Measurements from ENCODE around the gene ANKRD36. TPM values are rescaled to one million over a fixed set of nuclear protein-coding genes. Genes with fewer than 3 reads are reported as not detected.
"Not testable (repeated sequence)": the region's sequence is repeated elsewhere in the genome, so short reads cannot be mapped to it uniquely, and the experiment has no call there.

ANKRD36 gene
- total and polyA plus RNA-seq, 2 of the 4 experiments (the other 2 are of a cell fraction) = 2.6 to 20.1 TPM

DNA sequence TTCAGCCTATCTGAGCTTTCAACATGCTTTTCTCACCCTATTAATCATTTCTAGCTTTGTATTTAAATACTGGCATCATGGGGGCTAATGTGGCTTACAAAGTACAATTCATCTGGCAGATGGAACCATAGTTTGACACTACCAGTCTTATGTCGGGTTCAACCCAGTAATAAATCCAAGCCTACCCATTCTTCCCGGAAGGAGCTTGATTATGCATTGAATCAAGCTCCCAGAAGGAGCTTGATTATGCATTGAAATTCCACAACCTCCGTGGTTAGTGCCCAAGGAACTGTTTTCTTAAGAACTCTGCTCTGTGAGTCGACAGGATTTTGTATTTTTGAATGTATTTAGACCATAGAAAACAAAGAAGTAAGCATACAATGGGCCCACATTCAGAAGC, 148.2 kb downstream of the ANKRD36 start:
- H3K23ac ChIP-seq (ENCODE audit: low read depth, low read length); H3K9me3 ChIP-seq (ENCODE audit: control insufficient read depth, insufficient read depth, low read length); DNase-seq; H3K4me1 ChIP-seq (ENCODE audit: control insufficient read depth, insufficient read depth, low read length); H3K9ac ChIP-seq (ENCODE audit: low read depth, low read length); H2BK20ac ChIP-seq (ENCODE audit: low read depth, low read length); H4K5ac ChIP-seq (ENCODE audit: low read depth, low read length); POLR2A ChIA-PET (ENCODE audit: unreplicated experiment); H3K79me1 ChIP-seq (ENCODE audit: low read depth in 1 of 2, low read length in 2 of 2); H3K14ac ChIP-seq (replicated peaks; ENCODE audit: low read depth, low read length); H3K9me1 ChIP-seq (ENCODE audit: insufficient read depth, low read length); H3K4me3 ChIP-seq (ENCODE audit: insufficient read depth, low read depth, low read length); H3K27me3 ChIP-seq (ENCODE audit: control insufficient read depth, insufficient read depth, low read length); H3K36me3 ChIP-seq (ENCODE audit: control insufficient read depth, insufficient read depth, low read length); intact Hi-C loops (cut with micrococcal nuclease); H4K91ac ChIP-seq (ENCODE audit: insufficient read depth, low read depth, low read length); ATAC-seq (ENCODE audit: low read depth); H2BK120ac ChIP-seq (ENCODE audit: low read depth, low read length); in situ Hi-C loops (cut with MboI; ENCODE audit: low sequenced_read_pairs); H2BK5ac ChIP-seq (ENCODE audit: low read depth, low read length, poor library complexity, severe bottlenecking); H2AFZ ChIP-seq (replicated peaks; ENCODE audit: low read length, poor library complexity); H2AK5ac ChIP-seq (ENCODE audit: low read depth, low read length); H2BK15ac ChIP-seq (ENCODE audit: low read depth, low read length); H3K4me2 ChIP-seq (ENCODE audit: low read depth, low read length); H3K56ac ChIP-seq (ENCODE audit: extremely low read depth, insufficient read depth, low read length); H3K27ac ChIP-seq (ENCODE audit: insufficient read depth, low read length); H4K8ac ChIP-seq (ENCODE audit: low read depth in 2 of 2, low read length in 2 of 2); BruUV-seq (replicated peaks); H2AK9ac ChIP-seq (replicated peaks; ENCODE audit: low read depth, low read length, poor library complexity); H3K18ac ChIP-seq (ENCODE audit: low read depth, low read length); H3K4ac ChIP-seq (ENCODE audit: low read depth, low read length); dilution Hi-C loops (cut with HindIII; ENCODE audit: low sequenced_read_pairs, unreplicated experiment); H4K20me1 ChIP-seq (ENCODE audit: insufficient read depth, low read length); CTCF ChIA-PET: not testable (repeated sequence)
- WGBS, 2 experiments (ENCODE audit: extremely low coverage in 2 of 2, insufficient read length in 1 of 2) = no CpG with 5 or more reads among the region's 4 CpGs

DNA sequence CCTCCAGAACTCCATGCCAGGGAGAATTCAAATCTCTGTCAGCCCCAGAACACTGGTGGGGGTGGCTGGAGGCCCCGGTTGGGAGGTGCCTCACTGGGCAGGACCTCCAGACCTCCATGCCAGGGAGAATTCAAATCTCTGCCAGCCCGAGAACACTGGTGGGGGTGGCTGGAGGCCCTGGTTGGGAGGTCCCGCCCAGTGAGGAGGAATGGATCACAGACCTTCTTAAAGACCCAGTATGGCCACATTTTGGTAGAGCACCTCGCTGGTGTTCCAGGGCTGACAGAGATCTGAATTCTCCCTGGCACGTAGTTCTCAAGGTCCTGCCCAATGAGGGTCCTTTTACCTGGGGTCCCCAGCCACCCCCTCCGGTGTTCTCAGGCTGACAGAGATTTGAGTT, 153.5 kb downstream of the ANKRD36 start:
- H3K4me3 ChIP-seq (ENCODE audit: insufficient read depth, low read depth, low read length); H2AK5ac ChIP-seq (ENCODE audit: low read depth, low read length); H3K14ac ChIP-seq (replicated peaks; ENCODE audit: low read depth, low read length); dilution Hi-C loops (cut with HindIII; ENCODE audit: low sequenced_read_pairs, unreplicated experiment); H3K4ac ChIP-seq (ENCODE audit: low read depth, low read length); H3K9ac ChIP-seq (ENCODE audit: low read depth, low read length); H3K27me3 ChIP-seq (ENCODE audit: control insufficient read depth, insufficient read depth, low read length); H2AFZ ChIP-seq (replicated peaks; ENCODE audit: low read length, poor library complexity); H3K56ac ChIP-seq (ENCODE audit: extremely low read depth, insufficient read depth, low read length); H4K20me1 ChIP-seq (ENCODE audit: insufficient read depth, low read length); H3K23ac ChIP-seq (ENCODE audit: low read depth, low read length); H2AK9ac ChIP-seq (replicated peaks; ENCODE audit: low read depth, low read length, poor library complexity); H2BK120ac ChIP-seq (ENCODE audit: low read depth, low read length); DNase-seq; H2BK15ac ChIP-seq (ENCODE audit: low read depth, low read length); H4K8ac ChIP-seq (ENCODE audit: low read depth in 2 of 2, low read length in 2 of 2); POLR2A ChIA-PET (ENCODE audit: unreplicated experiment); ATAC-seq (ENCODE audit: low read depth); H3K27ac ChIP-seq (ENCODE audit: insufficient read depth, low read length); H3K9me1 ChIP-seq (ENCODE audit: insufficient read depth, low read length); in situ Hi-C loops (cut with MboI; ENCODE audit: low sequenced_read_pairs); H3K18ac ChIP-seq (ENCODE audit: low read depth, low read length); H3K79me1 ChIP-seq (ENCODE audit: low read depth in 1 of 2, low read length in 2 of 2); H3K9me3 ChIP-seq (ENCODE audit: control insufficient read depth, insufficient read depth, low read length); H2BK5ac ChIP-seq (ENCODE audit: low read depth, low read length, poor library complexity, severe bottlenecking); H3K36me3 ChIP-seq (ENCODE audit: control insufficient read depth, insufficient read depth, low read length); H3K4me2 ChIP-seq (ENCODE audit: low read depth, low read length); intact Hi-C loops (cut with micrococcal nuclease); BruUV-seq (replicated peaks); H4K5ac ChIP-seq (ENCODE audit: low read depth, low read length); H3K4me1 ChIP-seq (ENCODE audit: control insufficient read depth, insufficient read depth, low read length); CTCF ChIA-PET; H4K91ac ChIP-seq (ENCODE audit: insufficient read depth, low read depth, low read length); H2BK20ac ChIP-seq (ENCODE audit: low read depth, low read length): not testable (repeated sequence)
- no CpG with 5 or more reads among the region's 6 CpGs for WGBS, 2 experiments (ENCODE audit: extremely low coverage in 2 of 2, insufficient read length in 1 of 2)

Data from IMR-90 (cell line).